GM06990 (cell line): ENCODE results near the gene GPR75.

ENCODE experiments used
- DNase-seq: peaks from one replicate; pipeline ENCODE4 v3.0.0-alpha.2; 2011; ENCODE audit not compliant: insufficient read length; ENCODE audit errors: extremely low read depth
- H3K27me3 ChIP-seq: replicated peaks from 2 replicates; pipeline ENCODE4 v1.6.0; 2011; ENCODE audit warnings: low read length; ENCODE audit not compliant: control insufficient read depth, insufficient read depth
- H3K36me3 ChIP-seq: 2 replicates; pipeline ENCODE4 v1.5.1; 2011; ENCODE audit warnings: low read length; ENCODE audit not compliant: control insufficient read depth, insufficient read depth
- H3K4me3 ChIP-seq: replicated peaks from 2 replicates; pipeline ENCODE4 v1.5.1; 2011; ENCODE audit warnings: low read depth, mild to moderate bottlenecking, control low read depth, low read length
- TF ChIP-seq, protein P1 (sequence below): IDR thresholded peaks from 2 replicates; pipeline ENCODE4 v1.5.1; 2011; ENCODE audit warnings: low read length, control low read depth, mild to moderate bottlenecking, inconsistent platforms; ENCODE audit not compliant: insufficient read depth, poor library complexity, severe bottlenecking

GPR75 gene

DNA sequence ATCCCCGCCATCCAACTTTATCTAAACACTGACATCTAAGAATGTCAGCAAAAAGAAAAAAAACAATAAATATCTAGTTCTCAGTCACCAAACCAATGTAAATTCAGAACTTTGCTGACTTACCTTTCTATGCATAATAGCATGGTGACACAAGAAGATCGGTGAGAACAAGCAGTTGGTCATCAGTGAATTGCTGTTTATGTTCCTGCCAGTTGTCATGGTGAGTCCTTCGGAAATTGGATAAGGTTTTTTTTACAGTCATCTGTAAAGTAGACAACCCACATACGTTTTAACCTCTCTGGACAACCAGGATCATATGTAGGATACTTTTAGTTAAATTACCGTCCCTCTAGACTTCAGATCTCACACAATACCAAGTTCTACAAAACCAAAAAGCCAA is 6.2 kb upstream of the GPR75 start:
- Histone ChIP-seq H3K4me3 (no peak overlapping the region), H3K36me3 (peaks cover 3% of the 10 kb centered on the region; the same call in 1 of the 2 replicates), H3K27me3 (no peaks in the 10 kb centered on the region)
- no peak for DNase-seq
- TF ChIP-seq, protein P1, sequence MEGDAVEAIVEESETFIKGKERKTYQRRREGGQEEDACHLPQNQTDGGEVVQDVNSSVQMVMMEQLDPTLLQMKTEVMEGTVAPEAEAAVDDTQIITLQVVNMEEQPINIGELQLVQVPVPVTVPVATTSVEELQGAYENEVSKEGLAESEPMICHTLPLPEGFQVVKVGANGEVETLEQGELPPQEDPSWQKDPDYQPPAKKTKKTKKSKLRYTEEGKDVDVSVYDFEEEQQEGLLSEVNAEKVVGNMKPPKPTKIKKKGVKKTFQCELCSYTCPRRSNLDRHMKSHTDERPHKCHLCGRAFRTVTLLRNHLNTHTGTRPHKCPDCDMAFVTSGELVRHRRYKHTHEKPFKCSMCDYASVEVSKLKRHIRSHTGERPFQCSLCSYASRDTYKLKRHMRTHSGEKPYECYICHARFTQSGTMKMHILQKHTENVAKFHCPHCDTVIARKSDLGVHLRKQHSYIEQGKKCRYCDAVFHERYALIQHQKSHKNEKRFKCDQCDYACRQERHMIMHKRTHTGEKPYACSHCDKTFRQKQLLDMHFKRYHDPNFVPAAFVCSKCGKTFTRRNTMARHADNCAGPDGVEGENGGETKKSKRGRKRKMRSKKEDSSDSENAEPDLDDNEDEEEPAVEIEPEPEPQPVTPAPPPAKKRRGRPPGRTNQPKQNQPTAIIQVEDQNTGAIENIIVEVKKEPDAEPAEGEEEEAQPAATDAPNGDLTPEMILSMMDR, result no peak

DNA sequence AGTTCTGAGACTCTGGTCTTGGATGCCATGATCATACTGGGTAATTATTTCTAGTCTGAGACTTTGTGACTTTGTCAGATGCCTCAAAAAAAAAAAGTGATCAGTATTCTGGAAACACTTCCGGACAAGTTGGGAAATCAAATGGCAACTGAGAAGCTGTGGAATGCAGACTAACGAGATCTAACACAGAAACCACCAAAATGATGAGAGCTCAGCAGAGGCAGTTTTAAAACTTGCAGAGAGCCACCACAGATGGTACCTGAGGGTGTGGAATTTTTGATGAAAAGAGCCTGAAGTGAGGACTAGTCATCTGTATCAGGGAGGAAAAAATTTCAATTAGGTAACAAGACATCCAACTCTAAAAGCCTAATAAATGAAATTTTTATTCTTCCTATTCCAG is 5.5 kb upstream of the GPR75 start:
- TF ChIP-seq, protein P1, result no peak
- Histone ChIP-seq H3K4me3 (no peak overlapping the region), H3K27me3 (no peaks in the 10 kb centered on the region), H3K36me3 (peaks cover 3% of the 10 kb centered on the region; the same call in 1 of the 2 replicates)
- no peak for DNase-seq

DNA sequence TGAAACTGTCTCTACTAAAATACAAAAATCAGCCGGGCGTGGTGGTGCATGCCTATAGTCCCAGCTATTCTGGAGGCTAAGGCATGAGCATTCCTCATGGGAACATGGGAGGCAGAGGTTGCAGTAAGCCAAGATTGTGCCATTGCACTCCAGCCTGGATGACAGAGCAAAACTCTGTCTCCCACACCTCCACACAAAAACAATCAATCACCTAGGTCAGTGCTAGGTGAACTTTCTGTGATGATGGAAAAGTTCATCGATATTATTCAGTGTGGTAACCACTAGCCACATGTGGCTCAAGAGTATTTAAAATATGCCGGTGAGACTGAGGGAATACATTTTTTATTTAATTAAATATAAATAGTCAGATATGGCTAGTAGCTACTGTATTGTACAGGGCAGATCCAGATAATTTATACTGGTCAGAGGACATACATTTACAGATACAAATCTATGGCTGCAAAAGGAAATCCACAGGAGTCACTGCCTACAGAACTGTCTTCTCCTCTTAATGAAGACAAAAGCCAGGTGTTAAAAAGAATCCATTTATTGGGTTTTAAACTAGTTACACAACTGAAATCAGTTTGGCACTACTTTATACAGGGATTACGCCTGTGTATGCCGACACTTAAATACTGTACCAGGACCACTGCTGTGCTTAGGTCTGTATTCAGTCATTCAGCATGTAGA is 3.9 kb upstream of the GPR75 start:
- DNase-seq, result no peak
- TF ChIP-seq, protein P1, result no peak
- Histone ChIP-seq H3K36me3 (peaks cover 3% of the 10 kb centered on the region; the same call in 1 of the 2 replicates), H3K4me3 (no peak overlapping the region), H3K27me3 (no peaks in the 10 kb centered on the region)

DNA sequence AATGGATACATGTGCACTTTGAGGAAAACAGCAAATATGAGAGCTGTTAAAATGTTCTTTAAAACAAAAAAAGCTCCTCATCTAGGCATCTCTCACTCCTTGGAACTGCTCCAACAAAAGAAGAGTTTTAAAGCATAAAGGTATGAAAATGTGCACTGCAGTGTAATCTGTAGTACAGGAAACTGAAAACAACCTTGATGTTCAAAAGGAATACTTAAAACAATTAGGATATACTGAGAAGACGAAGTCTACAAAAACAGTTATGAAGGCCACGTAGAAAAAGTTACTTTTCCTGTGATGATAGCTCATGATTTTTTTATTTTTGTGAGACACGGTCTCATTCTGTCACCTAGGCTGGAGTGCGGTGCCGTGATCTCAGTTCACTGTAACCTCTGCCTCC is 2.1 kb upstream of the GPR75 start:
- TF ChIP-seq, protein P1, result no peak
- Histone ChIP-seq H3K36me3 (peaks cover 3% of the 10 kb centered on the region; the same call in 1 of the 2 replicates), H3K27me3 (no peaks in the 10 kb centered on the region), H3K4me3 (no peak overlapping the region)
- DNase-seq, result no peak

DNA sequence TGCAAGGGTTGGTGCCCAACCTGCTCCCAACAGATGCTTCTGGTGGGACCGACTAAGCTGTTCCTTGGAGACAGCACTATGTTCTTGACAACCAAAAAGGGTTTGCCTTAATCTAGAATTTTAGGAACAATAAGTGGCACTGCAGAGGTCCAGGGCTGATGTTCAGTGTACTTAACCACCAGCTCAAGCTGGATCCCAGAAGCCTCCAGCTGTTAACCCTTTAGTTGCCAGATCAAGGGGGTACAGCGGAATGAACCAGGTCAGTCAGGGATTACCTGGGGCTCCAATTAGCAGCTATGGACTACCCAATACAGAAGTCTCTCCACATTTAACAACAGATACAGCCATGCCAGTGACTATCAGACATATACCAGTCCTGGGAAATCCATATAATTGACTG is 3.5 kb downstream of the GPR75 start:
- TF ChIP-seq, protein P1, result no peak
- no peak overlapping the region for H3K4me3 ChIP-seq
- no peak for DNase-seq
- peaks cover 12% of the 10 kb centered on the region for H3K36me3 ChIP-seq
- no peaks in the 10 kb centered on the region for H3K27me3 ChIP-seq

DNA sequence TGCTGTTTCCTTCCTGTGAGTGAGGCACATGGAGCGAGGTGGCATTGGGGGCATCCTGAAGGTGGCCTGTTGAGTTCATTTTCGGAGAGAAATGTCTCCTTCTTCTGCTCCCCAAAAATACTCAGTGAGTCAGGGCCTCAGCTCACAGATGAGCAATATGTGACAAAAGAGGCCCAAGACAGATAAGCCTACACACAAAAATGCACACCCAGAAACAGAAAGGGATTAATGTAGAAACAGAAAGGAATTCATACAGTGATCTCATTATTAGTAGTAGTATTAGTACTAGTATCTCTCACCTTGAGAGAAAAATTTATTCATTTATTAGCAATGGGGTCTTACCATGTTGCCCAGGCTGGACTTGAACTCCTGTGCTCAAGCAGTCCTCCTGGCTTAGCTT is 5.1 kb downstream of the GPR75 start:
- TF ChIP-seq, protein P1, result no peak
- no peak overlapping the region for H3K4me3 ChIP-seq
- H3K36me3 ChIP-seq, result peaks cover 12% of the 10 kb centered on the region
- H3K27me3 ChIP-seq, result no peaks in the 10 kb centered on the region
- DNase-seq, result no peak
